Heart right ventricle (tissue), 16 donors: ENCODE measurements around the gene ADCY2. TPM values are rescaled to one million over a fixed set of nuclear protein-coding genes. Genes with fewer than 3 reads are reported as not detected.

Source experiments
- ATAC-seq, 8 donors: fragments of 200-7000 bp; cut with Tn5 transposase; one replicate each; pipeline ENCODE4 v1.9.1; 2020; ENCODE audit warnings: mild to moderate bottlenecking in 8 of 8, moderate library complexity in 8 of 8, moderate number of reproducible peaks in 1 of 8
- DNase-seq, 2 donors: peaks; one replicate each; pipeline ENCODE4 v3.0.0-alpha.2; 2020
- H3K27ac ChIP-seq, 10 donors: fragments of 200-600 bp; sonication (generic) in 2 of 10; one replicate each; pipeline versions ENCODE4 v1.5.0 to v1.8.0; 2020 to 2022; ENCODE audit warnings: mild to moderate bottlenecking in 3 of 10
- H3K27me3 ChIP-seq, 7 donors: fragments of 200-600 bp; one replicate each; pipeline ENCODE4 v1.8.0; 2021 to 2022; ENCODE audit warnings: mild to moderate bottlenecking in 2 of 7
- H3K36me3 ChIP-seq, 9 donors: fragments of 200-600 bp; sonication (generic) in 1 of 9; one replicate each; pipeline versions ENCODE4 v1.5.0 to v1.8.0; 2020 to 2022; ENCODE audit warnings: mild to moderate bottlenecking in 2 of 9
- H3K4me1 ChIP-seq, 9 donors: fragments of 200-600 bp; sonication (generic) in 1 of 9; one replicate each; pipeline versions ENCODE4 v1.5.0 to v1.8.0; 2020 to 2022; ENCODE audit warnings: mild to moderate bottlenecking in 4 of 9
- H3K4me3 ChIP-seq, 10 donors: fragments of 200-600 bp; sonication (generic) in 2 of 10; one replicate each; pipeline versions ENCODE4 v1.5.0 to v1.8.0; 2020 to 2022; ENCODE audit warnings: mild to moderate bottlenecking in 7 of 10, moderate library complexity in 2 of 10
- H3K9me3 ChIP-seq, 11 donors: fragments of 200-600 bp in 10 of 11; sonication (generic) in 2 of 11; one replicate each; pipeline versions ENCODE4 v1.5.0 to v1.8.0; 2013 to 2022; ENCODE audit warnings: mild to moderate bottlenecking in 2 of 11, control low read depth in 1 of 11, moderate library complexity in 1 of 11
- CTCF ChIP-seq, 9 donors: fragments of 200-600 bp; sonication (generic) in 2 of 9; IDR thresholded peaks; one replicate each; pipeline versions ENCODE4 v1.5.0 to v1.8.0; 2021 to 2022; ENCODE audit warnings: antibody characterized with exemption in 9 of 9, mild to moderate bottlenecking in 5 of 9, moderate library complexity in 1 of 9
- WGBS, 2 donors: extraction: QIAGEN DNeasy Blood & Tissue Kit; methylation state at CpG; one replicate each; pipeline ENCODE4 v1.1.7; 2013; ENCODE audit warnings: inconsistent platforms in 1 of 2; 5-methylcytosine and 5-hydroxymethylcytosine counted together
- intact Hi-C, 10 donors: fragments of 100-400 bp; cut with DNase I; formaldehyde crosslinking; loops; one replicate each; pipeline versions ENCODE4 v1.11.1 to v1.14.2; 2022
- polyA plus RNA-seq, 2 donors: library from polyadenylated mRNA; stranded (reverse); fragments of 200-250 nt; gene quantifications; one replicate each; pipeline ENCODE4 v1.2.3, GENCODE V29; 2013
- total RNA-seq, 10 donors: library from RNA; stranded (reverse); fragmentation: NEBNext Ultra II Directional in 3 of 10; extraction: Animal tissue kit (Norgen Biotek cat#: 25700) in 3 of 10; gene quantifications; one replicate each; pipeline versions ENCODE4 v1.2.1 to v1.2.4, GENCODE V29; 2021 to 2023
- donor health status: Arrhythmogenic right ventricular cardiomyopathy.
- donor health status: ischemic (EF 13 %, LVEDD 7.1; RV severe dilation, severe dysfunction).
- donor health status: healthy with polysubstance abuse.
- donor health status: DM: no; HTN: yes; CAD: no.
- donor health status: DM: no; HTN: no; CAD: no.
- donor health status: ischemic (EF 25% LVEDD 6.9; RV normal size, moderate dysfunction).
- donor health status: ischemic (EF 25% LVEDD 5.7; RV mildly dilated, moderate dysfunction).
- donor health status: healthy.
- donor health status: DM: yes; HTN: yes; CAD: no.
- donor health status: Ischemic cardiomyopathy.
- donor health status: ischemic (EF 35%, LVEDD 5.7; RV mildly dilated, moderate dysfunction).
- donor health status: nonischemic (EF 11% LVEDD 7.7; RV severe dilation, severe dysfunction).
- donor health status: DM: yes; HTN: yes; CAD: no.
- donor health status: PGD.
- donor health status: ischemic (EF 29% LVEDD 5.4; RV normal size, mild dysfunction).
- donor health status: nonischemic (EF 23%, LVEDD 6.1; RV moderate dilation, normal function).

Gene ADCY2
- total and polyA plus RNA-seq, 12 donors, result 0.04 to 0.90 (median 0.17) TPM

- TF ChIP-seq CTCF (IDR thresholded peaks at IDR 0.05), result no peak
- no peak overlapping the region for H3K4me3 ChIP-seq
- H3K4me1 ChIP-seq, result peaks cover 2 to 57% (median 20%) of the 10 kb centered on the region in 9 donors
- intact Hi-C loops, result no loop called here
- H3K9me3 ChIP-seq, result no peaks in the 10 kb centered on the region
- ATAC-seq (no peak), DNase-seq (no peak)
- H3K36me3 ChIP-seq, result peaks cover 0 to 82% (median 32%) of the 10 kb centered on the region in 9 donors
- WGBS, 2 donors, result 97 to 99% methylated on average over 2 of the region's 2 CpGs
- no peak overlapping the region for H3K27ac ChIP-seq
- H3K27me3 ChIP-seq, result no peaks in the 10 kb centered on the region
These were observed 478.7 kb downstream of the ADCY2 start for GRCh38 chr5:7874639-7875038.

- DNase-seq (no peak), ATAC-seq (no peak)
- Histone ChIP-seq H3K4me1 (peaks cover 2 to 53% (median 16%) of the 10 kb centered on the region in 9 donors), H3K9me3 (no peaks in the 10 kb centered on the region), H3K27ac (no peak overlapping the region), H3K27me3 (no peaks in the 10 kb centered on the region), H3K36me3 (peaks cover 0 to 87% (median 36%) of the 10 kb centered on the region in 9 donors), H3K4me3 (no peak overlapping the region)
- TF ChIP-seq CTCF (IDR thresholded peaks at IDR 0.05), result no peak
- WGBS, 2 donors, result 93 to 96% methylated on average over 4 of the region's 4 CpGs
- intact Hi-C loops, result no loop called here
These were observed 479.2 kb downstream of the ADCY2 start for GRCh38 chr5:7875151-7875550.

- Histone ChIP-seq H3K27me3 (no peaks in the 10 kb centered on the region), H3K4me3 (no peak overlapping the region), H3K4me1 (peaks cover 0 to 37% (median 6%) of the 10 kb centered on the region in 9 donors), H3K27ac (no peak overlapping the region), H3K9me3 (no peaks in the 10 kb centered on the region), H3K36me3 (peaks cover 0 to 97% (median 40%) of the 10 kb centered on the region in 9 donors)
- intact Hi-C loops, result no loop called here
- ATAC-seq (no peak), DNase-seq (no peak)
- TF ChIP-seq CTCF (IDR thresholded peaks at IDR 0.05), result no peak
- WGBS, 2 donors, result 88 to 94% methylated on average over 3 of the region's 3 CpGs
These were observed 480.9 kb downstream of the ADCY2 start for GRCh38 chr5:7876867-7877266.

GRCh38 chr5:7877851-7878250 is 481.9 kb downstream of the ADCY2 start:
- H3K9me3 ChIP-seq, result no peaks in the 10 kb centered on the region
- intact Hi-C loops, result no loop called here
- 59 to 61% methylated on average over 9 of the region's 9 CpGs for WGBS, 2 donors
- H3K27me3 ChIP-seq, result no peaks in the 10 kb centered on the region
- ATAC-seq (no peak), DNase-seq (no peak)
- TF ChIP-seq CTCF (IDR thresholded peaks at IDR 0.05), result no peak
- H3K27ac ChIP-seq, result peak overlapping the region in 1 of 10 donors; percentile 33
- peaks cover 0 to 99% (median 48%) of the 10 kb centered on the region in 9 donors for H3K36me3 ChIP-seq
- H3K4me3 ChIP-seq, result no peak overlapping the region
- peaks cover 0 to 28% (median 5%) of the 10 kb centered on the region in 9 donors for H3K4me1 ChIP-seq
